OCI-LY3 (cell line): Measurements from ENCODE around the gene BANP.
"Not testable (repeated sequence)": the region's sequence is repeated elsewhere in the genome, so short reads cannot be mapped to it uniquely, and the experiment has no call there.

Experiments used
- EZH2phosphoT487 ChIP-seq: fragments of 200-600 bp; shearing (Covaris generic); IDR thresholded peaks from 2 replicates; pipeline ENCODE4 v1.6.1; 2018; ENCODE audit warnings: antibody characterized with exemption, mixed run types, low read depth
- TF ChIP-seq, protein P1 (sequence below): fragments of 200-600, 300-600 bp; sonication (generic); IDR thresholded peaks from 2 replicates; pipeline ENCODE4 v1.5.1; 2014; ENCODE audit warnings: antibody characterized with exemption, low read length, low read depth

DNA sequence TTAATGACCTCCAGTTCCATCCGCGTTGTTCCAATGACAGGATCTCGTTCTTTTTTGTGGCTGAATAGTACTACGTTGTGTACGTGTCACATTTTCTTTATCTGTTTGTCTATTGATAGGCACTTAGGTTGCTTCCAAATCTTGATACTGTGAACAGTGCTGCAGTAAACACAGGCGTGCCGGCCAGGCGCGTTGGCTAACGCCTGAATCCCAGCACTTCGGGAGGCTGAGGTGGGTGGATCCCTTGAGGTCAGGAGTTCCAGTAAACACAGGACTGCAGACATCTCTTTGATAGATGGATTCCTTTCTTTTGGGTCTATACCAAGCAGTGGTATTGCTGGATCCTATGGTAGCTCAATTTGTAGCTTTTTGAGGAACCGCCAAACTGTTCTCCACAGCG, 160.7 kb downstream of the BANP start:
- TF ChIP-seq, protein P1, sequence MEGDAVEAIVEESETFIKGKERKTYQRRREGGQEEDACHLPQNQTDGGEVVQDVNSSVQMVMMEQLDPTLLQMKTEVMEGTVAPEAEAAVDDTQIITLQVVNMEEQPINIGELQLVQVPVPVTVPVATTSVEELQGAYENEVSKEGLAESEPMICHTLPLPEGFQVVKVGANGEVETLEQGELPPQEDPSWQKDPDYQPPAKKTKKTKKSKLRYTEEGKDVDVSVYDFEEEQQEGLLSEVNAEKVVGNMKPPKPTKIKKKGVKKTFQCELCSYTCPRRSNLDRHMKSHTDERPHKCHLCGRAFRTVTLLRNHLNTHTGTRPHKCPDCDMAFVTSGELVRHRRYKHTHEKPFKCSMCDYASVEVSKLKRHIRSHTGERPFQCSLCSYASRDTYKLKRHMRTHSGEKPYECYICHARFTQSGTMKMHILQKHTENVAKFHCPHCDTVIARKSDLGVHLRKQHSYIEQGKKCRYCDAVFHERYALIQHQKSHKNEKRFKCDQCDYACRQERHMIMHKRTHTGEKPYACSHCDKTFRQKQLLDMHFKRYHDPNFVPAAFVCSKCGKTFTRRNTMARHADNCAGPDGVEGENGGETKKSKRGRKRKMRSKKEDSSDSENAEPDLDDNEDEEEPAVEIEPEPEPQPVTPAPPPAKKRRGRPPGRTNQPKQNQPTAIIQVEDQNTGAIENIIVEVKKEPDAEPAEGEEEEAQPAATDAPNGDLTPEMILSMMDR: not testable (repeated sequence)
- not testable (repeated sequence) for TF ChIP-seq EZH2phosphoT487
